K562 (cell line): ENCODE measurements around the gene KRTAP3-3.

Experiments used
- EGR1 ChIP-seq: fragments of 450-650 bp; conservative IDR thresholded peaks from 2 replicates; pipeline ENCODE4 v1.6.1; 2017; ENCODE audit warnings: mild to moderate bottlenecking
- PCBP2 ChIP-seq: fragments of 200-400 bp; formaldehyde crosslinking; IDR thresholded peaks from 2 replicates; pipeline ENCODE4 v1.6.1; 2018; ENCODE audit warnings: low read length, low read depth, mild to moderate bottlenecking, moderate library complexity; ENCODE audit not compliant: poor library complexity, severe bottlenecking
- ZSCAN29 ChIP-seq: fragments of 450-650 bp; IDR thresholded peaks from 2 replicates; pipeline ENCODE4 v1.6.1; 2017
- TF ChIP-seq, protein P1 (sequence below): fragments of 450-650 bp; formaldehyde crosslinking; IDR thresholded peaks from 2 replicates; pipeline ENCODE4 v1.4.0; 2020; ENCODE audit warnings: mild to moderate bottlenecking, moderate library complexity
- TF ChIP-seq, protein P2 (sequence below), 2 experiments: fragments of 450-650 bp; formaldehyde crosslinking in 1 of 2; IDR thresholded peaks; 2 replicates each; pipeline versions ENCODE4 v1.4.0 to v1.6.1; 2014 to 2020; ENCODE audit warnings: mild to moderate bottlenecking in 2 of 2, borderline replicate concordance in 1 of 2, low read depth in 1 of 2
- TF ChIP-seq, protein P3 (sequence below): fragments of 250-450 bp; sonication (Bioruptor Pico); IDR thresholded peaks from 2 replicates; pipeline ENCODE4 v1.5.0; 2021

DNA sequence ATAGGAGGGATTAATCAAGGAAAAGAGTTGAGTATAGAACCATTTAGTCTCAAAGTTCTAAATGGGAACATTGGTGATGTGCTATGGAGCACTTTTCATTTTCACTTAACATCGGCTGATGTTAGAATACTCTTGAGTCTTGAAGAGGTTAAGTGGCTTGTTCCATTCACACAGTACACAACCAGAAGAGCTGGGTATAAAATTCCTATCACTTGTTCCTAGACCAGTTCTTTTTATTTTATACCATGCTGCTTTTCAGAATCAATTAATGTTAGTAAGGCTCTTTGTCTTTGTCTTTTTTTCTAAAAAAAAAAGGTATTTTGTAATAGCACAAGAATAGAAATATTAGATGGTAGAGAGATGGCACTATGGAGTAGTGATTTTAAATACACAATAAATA lies 49.0 kb upstream of the KRTAP3-3 start:
- TF ChIP-seq, protein P1, sequence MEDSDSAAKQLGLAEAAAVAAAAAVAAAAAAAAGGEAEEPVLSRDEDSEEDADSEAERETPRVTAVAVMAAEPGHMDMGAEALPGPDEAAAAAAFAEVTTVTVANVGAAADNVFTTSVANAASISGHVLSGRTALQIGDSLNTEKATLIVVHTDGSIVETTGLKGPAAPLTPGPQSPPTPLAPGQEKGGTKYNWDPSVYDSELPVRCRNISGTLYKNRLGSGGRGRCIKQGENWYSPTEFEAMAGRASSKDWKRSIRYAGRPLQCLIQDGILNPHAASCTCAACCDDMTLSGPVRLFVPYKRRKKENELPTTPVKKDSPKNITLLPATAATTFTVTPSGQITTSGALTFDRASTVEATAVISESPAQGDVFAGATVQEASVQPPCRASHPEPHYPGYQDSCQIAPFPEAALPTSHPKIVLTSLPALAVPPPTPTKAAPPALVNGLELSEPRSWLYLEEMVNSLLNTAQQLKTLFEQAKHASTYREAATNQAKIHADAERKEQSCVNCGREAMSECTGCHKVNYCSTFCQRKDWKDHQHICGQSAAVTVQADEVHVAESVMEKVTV (CRISPR knock-in tag), result no peak
- TF ChIP-seq, protein P2, sequence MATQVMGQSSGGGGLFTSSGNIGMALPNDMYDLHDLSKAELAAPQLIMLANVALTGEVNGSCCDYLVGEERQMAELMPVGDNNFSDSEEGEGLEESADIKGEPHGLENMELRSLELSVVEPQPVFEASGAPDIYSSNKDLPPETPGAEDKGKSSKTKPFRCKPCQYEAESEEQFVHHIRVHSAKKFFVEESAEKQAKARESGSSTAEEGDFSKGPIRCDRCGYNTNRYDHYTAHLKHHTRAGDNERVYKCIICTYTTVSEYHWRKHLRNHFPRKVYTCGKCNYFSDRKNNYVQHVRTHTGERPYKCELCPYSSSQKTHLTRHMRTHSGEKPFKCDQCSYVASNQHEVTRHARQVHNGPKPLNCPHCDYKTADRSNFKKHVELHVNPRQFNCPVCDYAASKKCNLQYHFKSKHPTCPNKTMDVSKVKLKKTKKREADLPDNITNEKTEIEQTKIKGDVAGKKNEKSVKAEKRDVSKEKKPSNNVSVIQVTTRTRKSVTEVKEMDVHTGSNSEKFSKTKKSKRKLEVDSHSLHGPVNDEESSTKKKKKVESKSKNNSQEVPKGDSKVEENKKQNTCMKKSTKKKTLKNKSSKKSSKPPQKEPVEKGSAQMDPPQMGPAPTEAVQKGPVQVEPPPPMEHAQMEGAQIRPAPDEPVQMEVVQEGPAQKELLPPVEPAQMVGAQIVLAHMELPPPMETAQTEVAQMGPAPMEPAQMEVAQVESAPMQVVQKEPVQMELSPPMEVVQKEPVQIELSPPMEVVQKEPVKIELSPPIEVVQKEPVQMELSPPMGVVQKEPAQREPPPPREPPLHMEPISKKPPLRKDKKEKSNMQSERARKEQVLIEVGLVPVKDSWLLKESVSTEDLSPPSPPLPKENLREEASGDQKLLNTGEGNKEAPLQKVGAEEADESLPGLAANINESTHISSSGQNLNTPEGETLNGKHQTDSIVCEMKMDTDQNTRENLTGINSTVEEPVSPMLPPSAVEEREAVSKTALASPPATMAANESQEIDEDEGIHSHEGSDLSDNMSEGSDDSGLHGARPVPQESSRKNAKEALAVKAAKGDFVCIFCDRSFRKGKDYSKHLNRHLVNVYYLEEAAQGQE (IDR thresholded peaks at IDR 0.05; ENCODE audit: borderline replicate concordance), result no peak
- TF ChIP-seq, protein P2 (CRISPR knock-in tag; IDR thresholded peaks at IDR 0.05; ENCODE audit: low read depth), result no peak
- TF ChIP-seq PCBP2 (no peak), ZSCAN29 (no peak), EGR1 (no peak)
- TF ChIP-seq, protein P3, sequence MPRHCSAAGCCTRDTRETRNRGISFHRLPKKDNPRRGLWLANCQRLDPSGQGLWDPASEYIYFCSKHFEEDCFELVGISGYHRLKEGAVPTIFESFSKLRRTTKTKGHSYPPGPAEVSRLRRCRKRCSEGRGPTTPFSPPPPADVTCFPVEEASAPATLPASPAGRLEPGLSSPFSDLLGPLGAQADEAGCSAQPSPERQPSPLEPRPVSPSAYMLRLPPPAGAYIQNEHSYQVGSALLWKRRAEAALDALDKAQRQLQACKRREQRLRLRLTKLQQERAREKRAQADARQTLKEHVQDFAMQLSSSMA (CRISPR knock-in tag), result no peak
